Mononuclear cell (primary cell): ENCODE measurements around the gene RASSF1. TPM values are rescaled to one million over a fixed set of nuclear protein-coding genes. Genes with fewer than 3 reads are reported as not detected.
"Not testable (repeated sequence)": the region's sequence is repeated elsewhere in the genome, so short reads cannot be mapped to it uniquely, and the experiment has no call there.

Experiments
- H3K27me3 ChIP-seq: 2 replicates; pipeline ENCODE4 v1.6.0; 2011; ENCODE audit warnings: low read length, control low read depth; ENCODE audit not compliant: insufficient read depth
- H3K4me1 ChIP-seq: 2 replicates; pipeline ENCODE4 v1.5.1; 2011; ENCODE audit warnings: mild to moderate bottlenecking, low read length, control low read depth; ENCODE audit not compliant: insufficient read depth
- H3K4me3 ChIP-seq: 2 replicates; pipeline ENCODE4 v1.5.1; 2011; ENCODE audit warnings: mild to moderate bottlenecking, low read length, moderate library complexity
- H3K9me3 ChIP-seq: 2 replicates; pipeline ENCODE4 v1.5.1; 2011; ENCODE audit warnings: low read depth, mild to moderate bottlenecking, control low read depth, low read length
- total RNA-seq: library from RNA; depleted of rRNA; stranded (reverse); fragments of >200 nt; gene quantifications from one replicate; pipeline ENCODE4 v1.2.3, GENCODE V29; 2012

RASSF1 gene
- total RNA-seq, 1 donor = 44.8 TPM

GRCh38 chr3:50284121-50284520 lies 56.5 kb downstream of the RASSF1 start:
- H3K4me3 ChIP-seq, H3K27me3 ChIP-seq, H3K9me3 ChIP-seq, H3K4me1 ChIP-seq: not testable (repeated sequence)

Other genes with a start within 250 kb of the RASSF1 start
- gene SEMA3F, start 185.5 kb downstream of the RASSF1 start, total RNA-seq = 0.42 TPM
- not detected for gene GNAT1, start 149.2 kb downstream of the RASSF1 start, total RNA-seq
- gene SLC38A3, start 135.6 kb downstream of the RASSF1 start, total RNA-seq = not detected
- 243 TPM for gene GNAI2, start 104.6 kb downstream of the RASSF1 start, total RNA-seq
- gene SEMA3B, start 71.7 kb downstream of the RASSF1 start, total RNA-seq = 0.42 TPM
- not detected for gene LSMEM2, start 61.7 kb downstream of the RASSF1 start, total RNA-seq
- gene IFRD2, start 48.4 kb downstream of the RASSF1 start, total RNA-seq = 19.0 TPM
- 2.0 TPM for gene HYAL3, start 41.4 kb downstream of the RASSF1 start, total RNA-seq
- gene NAA80, start 41.4 kb downstream of the RASSF1 start, total RNA-seq = 11.2 TPM
- not detected for gene HYAL1, start 37.3 kb downstream of the RASSF1 start, total RNA-seq
- gene HYAL2, start 18.1 kb downstream of the RASSF1 start, total RNA-seq = 4.2 TPM
- 15.3 TPM for gene TUSC2, start 12.6 kb downstream of the RASSF1 start, total RNA-seq
- 0.10 TPM for gene ZMYND10, start 4.9 kb upstream of the RASSF1 start, total RNA-seq
- gene NPRL2, start 9.9 kb upstream of the RASSF1 start, total RNA-seq = 11.1 TPM
- 10.8 TPM for gene CYB561D2, start 10.0 kb upstream of the RASSF1 start, total RNA-seq
- gene TMEM115, start 18.7 kb upstream of the RASSF1 start, total RNA-seq = 20.3 TPM
- gene CACNA2D2, start 162.8 kb upstream of the RASSF1 start, total RNA-seq = 1.5 TPM
- gene C3orf18, start 226.9 kb upstream of the RASSF1 start, total RNA-seq = 3.7 TPM
- 3.0 TPM for gene HEMK1, start 228.7 kb upstream of the RASSF1 start, total RNA-seq